HG03342 (cell line): ENCODE data around the gene IQGAP2.

Source experiments
- ATAC-seq: cut with Tn5 transposase; IDR thresholded peaks from one replicate; pipeline ENCODE4 v1.9.1; 2021; ENCODE audit warnings: mild to moderate bottlenecking, moderate library complexity; ENCODE audit not compliant: unreplicated experiment

Gene IQGAP2

GRCh38 chr5:76383126-76383832 lies 19.8 kb upstream of the IQGAP2 start:
- no peak for ATAC-seq

GRCh38 chr5:76384189-76384588 lies 18.9 kb upstream of the IQGAP2 start:
- no peak for ATAC-seq

GRCh38 chr5:76384705-76385104 lies 18.4 kb upstream of the IQGAP2 start:
- ATAC-seq = no peak

- ATAC-seq = no peak
These were observed 17.5 kb upstream of the IQGAP2 start for GRCh38 chr5:76385540-76385939.

GRCh38 chr5:76386360-76386759 lies 16.7 kb upstream of the IQGAP2 start:
- no peak for ATAC-seq

- ATAC-seq = no peak
These were observed 14.8 kb upstream of the IQGAP2 start for GRCh38 chr5:76388236-76388635.

- ATAC-seq = no peak
These were observed 14.1 kb upstream of the IQGAP2 start for GRCh38 chr5:76388791-76389512.

GRCh38 chr5:76389513-76390154 lies 13.5 kb upstream of the IQGAP2 start:
- ATAC-seq = no peak

- ATAC-seq = no peak
These were observed 12.1 kb upstream of the IQGAP2 start for GRCh38 chr5:76391014-76391413.

- ATAC-seq = no peak
These were observed 9.9 kb upstream of the IQGAP2 start for GRCh38 chr5:76393035-76393680.

GRCh38 chr5:76397200-76397599 lies 5.9 kb upstream of the IQGAP2 start:
- no peak for ATAC-seq

- ATAC-seq = no peak
These were observed 3.8 kb upstream of the IQGAP2 start for GRCh38 chr5:76399268-76399667.

- no peak for ATAC-seq
These were observed 2.6 kb upstream of the IQGAP2 start for GRCh38 chr5:76400466-76400865.

- no peak for ATAC-seq
These were observed 1.3 kb upstream of the IQGAP2 start for GRCh38 chr5:76401801-76402250.

- peak; percentile 42 for ATAC-seq
These were observed 717 bp upstream of the IQGAP2 start for GRCh38 chr5:76402251-76402885.

- ATAC-seq = no peak
These were observed 709 bp downstream of the IQGAP2 start for GRCh38 chr5:76403766-76404222.

- no peak for ATAC-seq
These were observed 1.4 kb downstream of the IQGAP2 start for GRCh38 chr5:76404223-76405211.

GRCh38 chr5:76406014-76406413 lies 2.9 kb downstream of the IQGAP2 start:
- no peak for ATAC-seq

- ATAC-seq = no peak
These were observed 3.6 kb downstream of the IQGAP2 start for GRCh38 chr5:76406673-76407072.
